MCF 10A (cell line): ENCODE results near the gene LSM14B. TPM values are rescaled to one million over a fixed set of nuclear protein-coding genes. Genes with fewer than 3 reads are reported as not detected.

ENCODE experiments used
- BruUV-seq: library from RNA; stranded (reverse); fragments of 400-500 nt; replicated peaks from 2 replicates; lab custom pipeline; 2021; lab: Mats Ljungman, UMichigan
- CTCF ChIA-PET: fragments of 300-600 bp; sonication (Branson Sonifier 250); formaldehyde crosslinking; extraction: SDS; loops from one replicate; lab custom pipeline; 2021; ENCODE audit warnings: antibody characterized with exemption, inconsistent platforms; lab: Yijun Ruan, JAX
- POLR2A ChIA-PET: fragments of 300-600, 350-650 bp; sonication (Branson Sonifier 250); formaldehyde crosslinking; extraction: SDS; loops from one replicate; lab custom pipeline; 2020; ENCODE audit warnings: antibody characterized with exemption, inconsistent platforms; lab: Yijun Ruan, JAX
- DNase-seq: peaks from one replicate; pipeline ENCODE4 v3.0.0-alpha.2; 2018; ENCODE audit not compliant: unreplicated experiment
- H3K27ac Mint-ChIP-seq: one replicate; pipeline ENCODE4 v1.8.0; 2022; ENCODE audit warnings: mild to moderate bottlenecking, low read depth, mixed read lengths; ENCODE audit not compliant: unreplicated experiment
- H3K27me3 Mint-ChIP-seq: one replicate; pipeline ENCODE4 v1.8.0; 2022; ENCODE audit warnings: mixed read lengths; ENCODE audit not compliant: insufficient read depth, unreplicated experiment
- H3K36me3 Mint-ChIP-seq: one replicate; pipeline ENCODE4 v1.8.0; 2022; ENCODE audit warnings: mild to moderate bottlenecking, moderate library complexity, mixed read lengths; ENCODE audit not compliant: insufficient read depth, unreplicated experiment
- H3K4me1 Mint-ChIP-seq: one replicate; pipeline ENCODE4 v1.8.0; 2022; ENCODE audit warnings: mixed read lengths; ENCODE audit not compliant: insufficient read depth, unreplicated experiment
- H3K4me3 Mint-ChIP-seq: one replicate; pipeline ENCODE4 v1.8.0; 2022; ENCODE audit warnings: mild to moderate bottlenecking, moderate library complexity, mixed read lengths; ENCODE audit not compliant: unreplicated experiment
- H3K9me3 Mint-ChIP-seq: one replicate; pipeline ENCODE4 v1.8.0; 2022; ENCODE audit warnings: mixed read lengths; ENCODE audit not compliant: unreplicated experiment
- CTCF ChIP-seq: fragments of 200-600 bp; IDR thresholded peaks from one replicate; pipeline ENCODE4 v1.8.0; 2022; ENCODE audit warnings: antibody characterized with exemption, mild to moderate bottlenecking; ENCODE audit not compliant: unreplicated experiment
- intact Hi-C: fragments of 100-400 bp; cut with micrococcal nuclease; formaldehyde crosslinking; loops from 2 replicates; pipeline ENCODE4 v1.14.1; 2022
- total RNA-seq: library from RNA; stranded (reverse); gene quantifications from 2 replicates; pipeline ENCODE4 v1.2.3, GENCODE V29; 2022

LSM14B gene
- total RNA-seq, 1 experiment from 2014 or later: 35.1 TPM

GRCh38 chr20:62126141-62126540 is 3.9 kb downstream of the LSM14B start:
- Mint-ChIP-seq H3K27me3 (no peaks in the 10 kb centered on the region), H3K27ac (no peak overlapping the region), H3K4me1 (peaks cover 10% of the 10 kb centered on the region), H3K36me3 (peaks cover 77% of the 10 kb centered on the region), H3K9me3 (no peaks in the 10 kb centered on the region), H3K4me3 (no peak overlapping the region)
- CTCF ChIA-PET: interaction anchor here (0.6 to 3.6 kb wide), 6 partner anchors 10 to 115 kb away, joined by 3 to 17 read pairs (median 6); partner anchors contain the start of genes PSMA7 and SS18L1
- no peak for TF ChIP-seq CTCF
- no TSS peak for BruUV-seq
- POLR2A ChIA-PET: interaction anchor here (1.0 to 7.9 kb wide), 3 partner anchors 11 to 19 kb away, joined by 3 to 72 read pairs (median 4); no protein-coding TSS in a partner anchor
- DNase-seq: no peak
- intact Hi-C loops: no loop called here

GRCh38 chr20:62127799-62128198 is 5.5 kb downstream of the LSM14B start:
- Mint-ChIP-seq H3K27ac (no peak overlapping the region), H3K9me3 (no peaks in the 10 kb centered on the region), H3K4me1 (peaks cover 19% of the 10 kb centered on the region), H3K4me3 (no peak overlapping the region), H3K36me3 (peaks cover 87% of the 10 kb centered on the region), H3K27me3 (no peaks in the 10 kb centered on the region)
- no peak for TF ChIP-seq CTCF
- DNase-seq: no peak
- POLR2A ChIA-PET: interaction anchor here (0.7 to 7.9 kb wide), 5 partner anchors 9 to 148 kb away, joined by 3 to 72 read pairs (median 3); no protein-coding TSS in a partner anchor
- intact Hi-C loops: no loop called here
- CTCF ChIA-PET: interaction anchor here (0.6 to 3.6 kb wide), 5 partner anchors 8 to 133 kb away, joined by 3 to 17 read pairs (median 10); partner anchors contain the start of genes PSMA7 and SS18L1
- BruUV-seq: no TSS peak

- ChIA-PET CTCF (interaction anchor here (2.3 to 3.1 kb wide), 2 partner anchors 7 to 118 kb away, joined by 10 to 17 read pairs; no protein-coding TSS in a partner anchor), POLR2A (interaction anchor here (0.7 to 1.1 kb wide), 2 partner anchors 117 to 237 kb away, joined by 3 read pairs; no protein-coding TSS in a partner anchor)
- Mint-ChIP-seq H3K4me3 (no peak overlapping the region), H3K9me3 (no peaks in the 10 kb centered on the region), H3K27me3 (no peaks in the 10 kb centered on the region), H3K36me3 (peaks cover 94% of the 10 kb centered on the region), H3K4me1 (peaks cover 17% of the 10 kb centered on the region), H3K27ac (no peak overlapping the region)
- BruUV-seq: no TSS peak
- no peak for DNase-seq
- TF ChIP-seq CTCF: no peak
- intact Hi-C loops: no loop called here
Measured at GRCh38 chr20:62128502-62128901, 6.2 kb downstream of the LSM14B start.

DNA sequence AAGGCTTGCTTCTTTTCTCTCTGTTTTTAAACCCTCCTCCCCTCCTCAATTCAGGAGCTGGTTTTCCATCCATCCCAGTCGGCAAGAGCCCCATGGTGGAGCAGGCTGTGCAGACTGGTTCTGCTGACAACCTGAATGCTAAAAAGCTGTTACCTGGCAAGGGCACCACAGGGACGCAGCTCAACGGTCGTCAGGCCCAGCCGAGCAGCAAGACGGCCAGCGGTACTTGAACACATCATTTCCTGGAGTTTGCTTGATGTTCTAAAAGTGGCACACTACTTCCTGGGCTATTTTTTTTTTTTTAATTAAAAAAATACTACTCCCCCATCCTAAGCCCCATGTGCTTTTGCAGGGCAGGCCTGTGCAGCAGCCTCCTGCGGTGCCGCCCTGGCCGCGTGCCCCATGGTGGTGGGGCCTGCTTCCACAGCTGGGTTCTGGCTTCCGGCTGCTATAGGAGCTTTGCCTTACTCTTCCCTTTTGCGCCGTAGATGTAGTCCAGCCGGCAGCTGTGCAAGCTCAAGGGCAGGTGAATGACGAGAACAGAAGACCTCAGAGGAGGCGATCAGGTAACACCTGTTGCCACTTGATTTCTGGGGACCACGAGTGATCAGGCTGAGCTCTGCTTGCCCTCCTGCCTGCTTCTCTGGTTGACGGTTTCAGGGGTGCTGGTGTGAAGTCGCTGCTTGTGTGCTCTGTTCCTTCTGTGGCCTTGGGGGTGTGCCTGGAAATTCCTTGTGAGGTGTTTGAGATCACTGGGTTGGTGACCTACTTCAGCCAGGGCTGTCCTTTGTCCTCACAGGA is 7.7 kb downstream of the LSM14B start:
- peaks cover 95% of the 10 kb centered on the region for H3K36me3 Mint-ChIP-seq
- no peak for TF ChIP-seq CTCF
- POLR2A ChIA-PET: interaction anchor here (0.7 to 1.2 kb wide), 3 partner anchors 11 to 64 kb away, joined by 3 to 4 read pairs (median 3); no protein-coding TSS in a partner anchor
- intact Hi-C loops: no loop called here
- no peak overlapping the region for H3K4me3 Mint-ChIP-seq
- no peak overlapping the region for H3K27ac Mint-ChIP-seq
- no TSS peak for BruUV-seq
- no peak for DNase-seq
- no peaks in the 10 kb centered on the region for H3K9me3 Mint-ChIP-seq
- peaks cover 9% of the 10 kb centered on the region for H3K4me1 Mint-ChIP-seq
- no peaks in the 10 kb centered on the region for H3K27me3 Mint-ChIP-seq
- CTCF ChIA-PET: interaction anchor here (0.5 to 0.9 kb wide), 6 partner anchors 10 to 263 kb away, joined by 3 to 5 read pairs (median 4); no protein-coding TSS in a partner anchor
